Measurements from ENCODE around the gene DIRAS2.

Gene DIRAS2, protein sequence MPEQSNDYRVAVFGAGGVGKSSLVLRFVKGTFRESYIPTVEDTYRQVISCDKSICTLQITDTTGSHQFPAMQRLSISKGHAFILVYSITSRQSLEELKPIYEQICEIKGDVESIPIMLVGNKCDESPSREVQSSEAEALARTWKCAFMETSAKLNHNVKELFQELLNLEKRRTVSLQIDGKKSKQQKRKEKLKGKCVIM

DNA sequence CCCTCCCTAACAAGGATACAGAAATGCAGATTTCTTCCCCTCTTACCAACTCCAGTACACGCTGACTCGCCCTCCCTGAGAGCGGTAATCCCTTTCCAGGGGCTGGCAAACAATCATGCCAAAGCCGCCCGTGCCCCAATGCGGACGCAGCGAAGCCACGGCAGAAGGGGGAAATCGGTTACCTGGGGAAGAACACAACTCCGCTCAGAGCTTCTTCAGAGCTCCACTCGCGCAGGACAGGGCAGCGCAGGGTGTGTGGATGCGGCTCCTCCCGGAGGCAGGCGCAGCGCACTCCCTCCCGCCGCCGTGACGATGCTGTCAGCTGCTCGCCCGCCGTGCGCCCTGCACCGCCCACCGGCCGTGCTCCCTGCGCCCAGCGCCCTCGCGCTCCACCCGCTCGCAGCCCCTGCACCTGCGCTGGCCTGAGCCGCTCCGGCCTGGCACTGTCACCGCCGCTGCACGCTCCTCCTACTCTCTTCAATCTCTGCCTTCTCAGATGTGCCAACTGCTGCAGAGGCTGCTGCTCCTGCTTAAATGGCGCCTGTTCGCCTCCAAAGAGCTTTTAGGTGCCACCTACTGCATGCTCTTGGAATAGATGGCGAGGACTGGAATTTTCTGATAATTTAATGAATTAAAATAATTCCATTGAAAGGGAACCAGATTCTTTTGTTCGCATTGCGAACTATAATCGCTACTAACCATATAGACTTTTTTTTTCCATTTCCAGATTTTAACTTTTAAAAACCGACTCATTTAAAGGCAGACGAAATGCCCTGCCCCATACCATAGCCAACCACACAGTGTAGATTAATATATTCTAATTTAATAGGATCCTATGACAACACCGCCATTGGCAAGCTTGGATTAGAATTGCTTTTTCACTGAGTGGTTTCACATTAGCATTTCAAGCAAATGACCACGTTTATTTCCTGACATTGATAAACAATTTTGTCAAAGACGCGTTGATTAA is at the start of gene DIRAS2:
Gene DIRAS2 (minus strand): TSS at position 255 of the 970 bp plus-strand sequence. CDS start 28,997 bp downstream, outside the sequence.
- TF ChIP-seq, protein P1, sequence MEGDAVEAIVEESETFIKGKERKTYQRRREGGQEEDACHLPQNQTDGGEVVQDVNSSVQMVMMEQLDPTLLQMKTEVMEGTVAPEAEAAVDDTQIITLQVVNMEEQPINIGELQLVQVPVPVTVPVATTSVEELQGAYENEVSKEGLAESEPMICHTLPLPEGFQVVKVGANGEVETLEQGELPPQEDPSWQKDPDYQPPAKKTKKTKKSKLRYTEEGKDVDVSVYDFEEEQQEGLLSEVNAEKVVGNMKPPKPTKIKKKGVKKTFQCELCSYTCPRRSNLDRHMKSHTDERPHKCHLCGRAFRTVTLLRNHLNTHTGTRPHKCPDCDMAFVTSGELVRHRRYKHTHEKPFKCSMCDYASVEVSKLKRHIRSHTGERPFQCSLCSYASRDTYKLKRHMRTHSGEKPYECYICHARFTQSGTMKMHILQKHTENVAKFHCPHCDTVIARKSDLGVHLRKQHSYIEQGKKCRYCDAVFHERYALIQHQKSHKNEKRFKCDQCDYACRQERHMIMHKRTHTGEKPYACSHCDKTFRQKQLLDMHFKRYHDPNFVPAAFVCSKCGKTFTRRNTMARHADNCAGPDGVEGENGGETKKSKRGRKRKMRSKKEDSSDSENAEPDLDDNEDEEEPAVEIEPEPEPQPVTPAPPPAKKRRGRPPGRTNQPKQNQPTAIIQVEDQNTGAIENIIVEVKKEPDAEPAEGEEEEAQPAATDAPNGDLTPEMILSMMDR (IDR thresholded peaks at IDR 0.05): peak; percentile 63

DNA sequence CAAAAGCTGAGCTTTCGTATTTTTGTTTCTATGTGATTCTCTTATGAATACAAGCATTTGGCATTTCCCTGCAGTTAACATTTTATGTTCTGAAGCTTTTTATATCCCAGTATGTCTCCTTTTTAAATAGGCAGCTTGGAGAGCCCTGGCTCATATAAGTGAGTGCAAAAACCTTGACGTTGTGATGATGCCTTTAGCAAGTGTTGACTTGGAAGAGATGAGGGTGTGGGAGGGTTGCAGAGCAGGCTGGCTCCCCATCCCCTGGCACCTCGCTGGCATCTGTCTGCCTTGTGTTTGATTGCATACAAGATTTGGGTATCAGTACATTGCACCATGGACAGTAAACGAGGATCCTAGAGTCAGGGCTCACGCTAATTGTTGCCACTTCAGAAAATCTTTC is 42.1 kb upstream of the DIRAS2 start:
- TF ChIP-seq, protein P1 (IDR thresholded peaks at IDR 0.05): no peak

DNA sequence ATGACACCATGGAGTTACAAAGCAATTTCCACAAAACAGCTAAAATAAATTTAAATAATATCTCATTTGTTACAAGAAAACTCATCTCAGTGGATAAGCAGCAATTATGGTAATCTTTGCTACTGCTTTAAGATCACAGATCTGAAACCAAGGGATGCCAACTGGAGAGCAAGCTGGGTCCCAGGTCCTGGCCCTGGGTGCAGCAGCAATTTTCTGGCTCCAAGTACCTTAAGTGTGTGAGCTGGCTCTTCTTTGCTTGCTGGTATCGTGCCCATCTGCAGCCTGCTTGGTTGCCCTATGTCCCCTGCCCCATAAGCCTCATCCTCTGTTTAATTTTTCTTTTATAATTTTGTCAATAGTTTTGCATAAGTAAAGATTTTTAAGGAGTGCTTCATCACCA is 41.5 kb upstream of the DIRAS2 start:
- TF ChIP-seq, protein P1 (IDR thresholded peaks at IDR 0.05): no peak

DNA sequence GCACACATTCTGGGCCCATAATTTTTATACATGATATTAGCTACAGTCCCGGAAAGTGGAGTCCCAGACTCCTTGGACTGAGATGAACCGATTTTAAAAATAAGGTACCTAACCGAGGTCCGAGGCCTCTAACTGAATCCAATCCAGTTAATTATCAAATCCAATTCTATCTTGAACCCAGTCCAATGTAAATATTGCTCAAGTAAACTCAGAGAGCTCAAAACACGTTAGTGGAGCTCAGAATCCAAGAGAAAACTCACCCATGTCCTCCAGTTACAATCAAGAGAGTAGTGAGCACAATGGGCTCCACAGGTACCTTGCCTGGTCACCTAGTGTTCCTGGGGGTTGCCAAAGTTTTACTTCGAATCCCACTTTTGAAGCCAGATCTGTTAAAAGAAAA is 37.9 kb upstream of the DIRAS2 start:
- TF ChIP-seq, protein P1 (IDR thresholded peaks at IDR 0.05): no peak

DNA sequence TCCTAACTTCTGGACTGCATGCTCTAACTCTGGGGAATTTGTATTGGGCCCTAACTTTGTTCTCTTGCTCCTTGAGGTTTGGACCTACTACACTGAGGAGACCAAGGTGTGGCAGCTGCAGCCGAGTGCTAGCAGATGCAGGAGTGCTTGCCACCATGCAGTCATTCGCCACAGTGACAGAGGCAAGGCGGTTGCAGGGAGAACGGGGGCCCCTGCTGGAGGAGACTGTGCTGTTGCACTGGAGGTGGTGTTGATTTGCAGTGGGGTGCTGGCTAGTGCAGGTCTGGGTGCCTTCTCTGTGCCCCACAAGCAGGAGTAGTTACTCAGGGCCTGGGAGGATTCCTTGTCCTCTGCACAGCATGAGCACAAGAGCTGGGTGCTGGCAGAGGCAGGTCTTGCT is 22.4 kb upstream of the DIRAS2 start:
- TF ChIP-seq, protein P1 (IDR thresholded peaks at IDR 0.05): no peak

DNA sequence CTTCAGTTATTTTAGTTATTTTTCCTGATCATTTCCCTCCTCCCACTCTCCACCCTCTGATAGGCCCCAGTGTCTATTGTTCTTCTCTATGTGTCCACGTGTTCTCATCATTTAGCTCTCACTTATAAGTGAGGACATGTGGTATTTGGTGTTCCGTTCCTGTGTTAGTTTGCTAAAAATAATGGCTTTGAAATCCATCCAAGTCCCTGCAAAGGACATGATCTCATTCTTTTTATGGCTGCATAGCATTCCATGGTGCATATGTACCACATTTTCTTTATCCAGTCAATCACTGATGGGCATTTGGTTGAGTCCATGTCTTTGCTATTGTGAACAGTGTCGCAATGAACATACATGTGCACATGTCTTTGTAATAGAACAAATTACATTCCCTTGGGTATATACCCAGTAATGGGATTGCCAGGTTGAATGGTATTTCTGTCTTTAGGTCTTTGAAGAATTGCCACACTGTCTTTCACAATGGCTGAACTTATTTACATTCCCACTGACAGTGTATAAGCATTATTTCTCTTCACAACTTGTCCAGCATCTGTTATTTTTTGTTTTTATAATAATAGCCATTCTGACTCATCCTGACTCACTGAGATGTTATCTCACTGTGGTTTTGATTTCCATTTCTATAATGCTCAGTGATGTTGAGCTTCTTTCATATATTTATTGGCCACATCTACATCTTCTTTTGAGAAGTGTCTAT is 17.2 kb upstream of the DIRAS2 start:
- TF ChIP-seq, protein P1 (IDR thresholded peaks at IDR 0.05): no peak

DNA sequence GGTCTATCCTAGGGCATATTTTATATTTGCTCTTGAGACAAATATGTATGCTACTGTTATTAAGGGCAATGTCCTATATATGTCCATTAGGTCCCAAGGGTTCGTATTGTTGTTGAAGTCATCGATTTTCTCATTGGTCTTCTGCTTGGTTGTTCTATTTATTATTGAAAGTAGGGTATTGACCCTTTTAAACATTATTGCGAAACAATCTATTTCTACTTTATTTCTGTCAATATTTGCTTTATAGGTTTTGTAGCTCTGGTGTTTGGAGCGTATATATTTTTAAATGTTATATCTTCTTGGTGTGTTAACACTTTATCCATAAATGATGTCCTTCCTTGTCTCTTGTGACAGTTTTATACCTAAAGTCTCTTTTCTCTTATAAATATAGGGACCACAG is 16.2 kb upstream of the DIRAS2 start:
- TF ChIP-seq, protein P1 (IDR thresholded peaks at IDR 0.05): no peak

Data from LNCAP (cell line).